Epithelial cell of esophagus (primary cell): Measurements from ENCODE around the gene RXRA.

Source experiments
- DNase-seq: peaks from one replicate; pipeline ENCODE4 v3.0.0; 2010; ENCODE audit warnings: low read depth
- H3K4me3 ChIP-seq: 2 replicates; pipeline ENCODE4 v1.5.1; 2011; ENCODE audit warnings: mild to moderate bottlenecking, low read length, control low read depth
- TF ChIP-seq, protein P1 (sequence below): IDR thresholded peaks from 2 replicates; pipeline ENCODE4 v1.5.1; 2011; ENCODE audit warnings: low read depth, mild to moderate bottlenecking, low read length, control low read depth, inconsistent platforms; ENCODE audit not compliant: insufficient read depth; ENCODE audit errors: missing control alignments

RXRA gene

DNA sequence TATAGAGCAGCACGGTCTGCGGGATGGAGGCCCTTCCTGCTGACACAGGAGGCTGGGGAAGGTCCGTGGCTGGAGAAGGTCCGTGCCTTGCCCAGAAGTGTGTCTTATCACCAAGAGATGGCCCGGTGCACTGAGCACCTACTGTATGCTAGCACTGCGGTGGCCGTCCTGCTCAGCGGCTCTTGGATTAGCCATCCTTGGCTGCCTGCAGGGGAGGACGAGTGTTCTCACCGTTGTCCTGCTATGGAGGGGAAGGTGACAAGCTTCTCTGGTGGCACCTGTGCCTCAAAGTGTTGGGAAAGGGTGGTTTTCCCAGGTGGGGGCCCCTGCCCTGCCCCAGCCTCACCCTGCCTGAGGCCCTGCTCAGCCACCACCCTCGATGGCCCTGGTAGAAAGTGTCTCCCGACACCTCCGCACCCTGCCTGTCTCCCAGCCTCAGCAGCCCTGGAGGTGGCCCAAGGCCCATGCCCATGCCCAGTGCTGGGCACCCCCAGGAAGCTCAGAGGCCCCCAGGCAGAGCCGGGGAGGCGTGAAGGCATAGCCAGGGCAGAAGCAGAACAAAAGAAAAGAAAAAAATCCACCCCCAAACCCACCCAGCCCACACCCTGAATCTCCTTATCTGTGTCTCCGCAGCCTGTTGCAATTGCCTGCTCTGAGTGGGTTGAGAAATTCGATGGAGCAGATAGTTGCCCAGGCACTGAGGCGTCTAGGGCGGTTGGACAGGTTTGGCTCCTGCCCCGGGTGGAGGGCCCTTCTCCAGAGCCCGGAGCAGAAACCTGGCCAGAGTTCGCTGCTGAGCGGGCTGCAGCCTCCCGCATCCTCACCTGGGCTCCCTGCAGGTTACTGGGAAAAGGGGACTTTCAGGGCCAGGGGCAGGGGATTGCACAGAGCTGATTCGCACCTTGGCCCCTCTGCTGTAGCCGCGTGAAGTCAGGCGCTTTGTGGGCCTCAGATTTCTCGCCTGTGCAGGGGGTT, 30.5 kb downstream of the RXRA start:
- peak overlapping the region; percentile 8 for H3K4me3 ChIP-seq
- TF ChIP-seq, protein P1, sequence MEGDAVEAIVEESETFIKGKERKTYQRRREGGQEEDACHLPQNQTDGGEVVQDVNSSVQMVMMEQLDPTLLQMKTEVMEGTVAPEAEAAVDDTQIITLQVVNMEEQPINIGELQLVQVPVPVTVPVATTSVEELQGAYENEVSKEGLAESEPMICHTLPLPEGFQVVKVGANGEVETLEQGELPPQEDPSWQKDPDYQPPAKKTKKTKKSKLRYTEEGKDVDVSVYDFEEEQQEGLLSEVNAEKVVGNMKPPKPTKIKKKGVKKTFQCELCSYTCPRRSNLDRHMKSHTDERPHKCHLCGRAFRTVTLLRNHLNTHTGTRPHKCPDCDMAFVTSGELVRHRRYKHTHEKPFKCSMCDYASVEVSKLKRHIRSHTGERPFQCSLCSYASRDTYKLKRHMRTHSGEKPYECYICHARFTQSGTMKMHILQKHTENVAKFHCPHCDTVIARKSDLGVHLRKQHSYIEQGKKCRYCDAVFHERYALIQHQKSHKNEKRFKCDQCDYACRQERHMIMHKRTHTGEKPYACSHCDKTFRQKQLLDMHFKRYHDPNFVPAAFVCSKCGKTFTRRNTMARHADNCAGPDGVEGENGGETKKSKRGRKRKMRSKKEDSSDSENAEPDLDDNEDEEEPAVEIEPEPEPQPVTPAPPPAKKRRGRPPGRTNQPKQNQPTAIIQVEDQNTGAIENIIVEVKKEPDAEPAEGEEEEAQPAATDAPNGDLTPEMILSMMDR: no peak
- peak; percentile 83 for DNase-seq

DNA sequence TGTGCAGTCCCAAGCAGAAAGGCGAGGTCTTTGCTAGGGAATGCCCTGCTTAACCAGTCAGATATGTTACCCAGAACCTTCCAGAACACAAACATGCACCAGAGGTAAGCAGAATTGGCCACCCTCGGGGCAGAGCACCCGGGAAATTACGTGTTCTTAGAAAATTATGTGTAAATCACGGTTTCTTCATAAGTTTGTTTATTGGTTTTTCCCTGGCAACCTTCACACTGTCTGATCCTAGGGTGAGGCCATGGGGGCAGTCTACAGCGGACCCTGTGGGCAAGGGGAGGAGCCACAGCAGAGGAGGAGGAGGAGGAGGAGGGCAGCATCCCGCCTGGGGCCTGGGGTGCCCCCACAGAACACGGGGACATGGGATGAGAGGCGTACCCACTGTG, 31.4 kb downstream of the RXRA start:
- H3K4me3 ChIP-seq: no peak overlapping the region
- TF ChIP-seq, protein P1: no peak
- DNase-seq: peak; percentile 44

DNA sequence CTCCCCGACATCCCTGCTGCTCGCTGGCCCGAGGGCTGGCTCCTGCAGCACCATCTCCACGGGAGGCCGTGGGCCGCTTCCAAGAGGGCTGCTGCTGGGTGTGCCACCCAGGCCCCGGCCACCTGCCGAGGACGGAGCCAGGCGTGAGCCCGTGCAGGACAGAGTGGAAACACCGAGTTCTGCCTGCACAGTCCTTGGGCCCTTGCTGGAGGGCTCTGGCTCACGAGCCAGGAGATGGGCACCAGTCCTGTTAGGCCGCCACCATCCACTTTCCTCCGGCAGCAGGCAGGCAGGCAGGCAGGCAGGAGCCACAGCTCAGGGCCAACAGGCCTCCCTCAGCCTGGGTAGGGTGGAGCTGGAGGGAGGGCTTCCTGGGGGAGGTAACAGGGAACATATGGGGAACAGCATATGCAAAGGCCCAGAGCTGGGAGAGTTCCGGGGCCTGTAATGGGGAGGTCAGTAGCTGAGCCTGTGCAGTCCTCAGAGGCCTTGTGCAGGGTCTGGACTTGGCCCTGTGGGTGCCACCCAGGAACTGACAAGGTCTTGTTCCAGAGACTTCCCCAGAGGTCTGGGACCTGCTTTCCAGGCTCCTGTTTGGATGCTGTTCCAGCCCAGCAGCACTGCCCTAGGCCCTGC, 31.9 kb downstream of the RXRA start:
- H3K4me3 ChIP-seq: no peak overlapping the region
- DNase-seq: no peak
- TF ChIP-seq, protein P1: no peak

DNA sequence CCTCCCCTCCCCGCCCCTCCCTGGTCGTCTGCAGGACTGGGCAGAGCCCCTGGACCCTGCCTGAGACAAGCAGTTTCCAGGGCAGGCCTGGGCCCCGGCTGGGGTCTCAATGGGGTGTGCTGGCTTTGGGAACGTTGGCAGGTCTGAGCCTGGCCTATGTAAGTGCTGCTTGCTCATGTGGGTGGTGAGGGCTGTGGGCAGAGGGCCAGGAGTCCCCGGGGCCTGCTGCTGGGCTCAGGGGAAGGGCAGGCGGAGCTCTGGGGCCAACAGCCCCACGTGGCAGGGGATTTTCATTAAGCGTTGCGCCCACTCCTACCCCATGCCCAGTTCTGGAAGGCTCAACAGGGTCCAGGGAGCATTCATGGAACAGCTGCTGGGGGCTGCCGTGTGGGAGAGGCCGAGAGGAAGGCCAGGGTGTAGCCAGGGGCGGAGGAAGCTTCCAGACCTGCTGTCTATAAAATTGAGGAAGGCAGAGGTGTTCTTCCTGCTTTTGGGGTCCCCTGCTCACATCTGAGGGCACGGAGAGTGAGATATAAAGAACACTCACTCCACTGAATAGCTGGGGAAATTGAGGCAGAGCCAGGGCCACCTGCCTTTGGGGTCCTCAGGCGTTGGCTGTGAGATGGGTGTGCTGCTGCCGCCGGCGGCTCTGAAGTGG, 32.5 kb downstream of the RXRA start:
- no peak overlapping the region for H3K4me3 ChIP-seq
- TF ChIP-seq, protein P1: no peak
- peak; percentile 67 for DNase-seq

DNA sequence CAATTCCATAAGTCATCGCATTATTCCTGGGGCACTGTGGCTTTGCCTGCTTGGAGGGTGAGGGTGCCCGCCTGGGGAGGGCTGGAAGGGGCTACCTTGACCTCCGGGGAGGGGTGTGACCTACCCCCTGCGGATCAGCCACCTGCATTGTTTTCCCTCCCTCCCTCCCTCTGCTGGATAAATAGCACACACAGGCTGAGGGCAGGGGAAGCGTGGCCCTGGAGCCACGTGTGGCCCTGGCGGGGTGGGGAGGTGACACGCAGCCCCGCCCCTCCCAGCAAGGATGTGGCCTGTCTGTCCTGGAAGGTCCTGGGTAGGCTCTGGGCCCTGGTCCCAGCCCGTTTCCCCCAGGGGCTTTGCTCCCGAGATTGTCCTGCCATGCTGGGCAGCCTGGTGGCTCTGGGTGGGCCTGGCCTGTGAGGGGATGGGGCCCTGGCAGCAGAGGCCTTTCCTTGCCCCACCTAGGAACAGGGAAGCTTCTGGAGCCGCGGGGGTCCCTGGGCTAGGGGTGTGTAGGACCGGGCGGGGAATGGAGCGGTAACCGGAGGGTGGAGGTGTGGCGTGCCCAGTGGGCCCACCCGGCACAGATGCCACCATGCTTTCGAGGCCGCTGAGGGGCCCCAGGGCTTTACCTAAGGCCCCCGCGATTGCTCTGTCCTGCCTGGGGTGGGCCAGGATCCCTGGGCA, 33.4 kb downstream of the RXRA start:
- TF ChIP-seq, protein P1: no peak
- no peak overlapping the region for H3K4me3 ChIP-seq
- no peak for DNase-seq

DNA sequence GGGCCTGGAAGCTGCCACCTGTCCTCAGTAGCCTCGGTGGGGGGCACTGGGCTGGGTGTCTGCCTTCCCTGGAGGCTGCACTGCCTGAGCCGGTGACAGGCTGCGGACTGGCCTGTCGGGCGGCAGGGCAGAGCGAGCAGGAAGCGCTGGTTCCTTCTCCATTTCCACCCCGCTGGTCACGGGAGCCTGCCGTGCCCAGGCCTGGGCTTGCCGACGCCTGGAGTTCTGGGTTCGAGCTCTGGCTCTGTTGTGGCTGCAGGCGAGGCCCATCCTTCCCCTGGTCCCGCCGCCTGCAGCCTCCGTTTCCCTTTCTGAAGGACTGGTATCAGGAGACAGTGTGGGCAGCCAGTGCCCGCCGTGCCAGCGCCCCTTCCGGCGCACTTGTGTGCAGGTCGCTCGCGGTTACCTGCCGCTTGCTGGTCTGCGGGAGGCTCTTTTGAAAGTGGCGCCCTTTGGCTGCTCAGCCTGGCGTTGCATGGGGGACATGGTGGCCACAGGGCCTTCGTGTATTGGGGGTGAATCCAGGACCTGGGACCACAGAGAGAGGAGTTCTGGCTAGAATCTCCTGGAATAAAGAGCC, 34.0 kb downstream of the RXRA start:
- no peak overlapping the region for H3K4me3 ChIP-seq
- TF ChIP-seq, protein P1: no peak
- no peak for DNase-seq
